HG03066 (cell line): ENCODE measurements around the gene COQ5.
A peak's percentile ranks its signal among the peaks of the same experiment; 100 is the strongest.
"Not testable (repeated sequence)": the region's sequence is repeated elsewhere in the genome, so short reads cannot be mapped to it uniquely, and the experiment has no call there.

Source experiments
- ATAC-seq: cut with Tn5 transposase; IDR thresholded peaks from one replicate; pipeline ENCODE4 v1.9.1; 2021; ENCODE audit warnings: low read depth; ENCODE audit not compliant: unreplicated experiment

Gene COQ5

DNA sequence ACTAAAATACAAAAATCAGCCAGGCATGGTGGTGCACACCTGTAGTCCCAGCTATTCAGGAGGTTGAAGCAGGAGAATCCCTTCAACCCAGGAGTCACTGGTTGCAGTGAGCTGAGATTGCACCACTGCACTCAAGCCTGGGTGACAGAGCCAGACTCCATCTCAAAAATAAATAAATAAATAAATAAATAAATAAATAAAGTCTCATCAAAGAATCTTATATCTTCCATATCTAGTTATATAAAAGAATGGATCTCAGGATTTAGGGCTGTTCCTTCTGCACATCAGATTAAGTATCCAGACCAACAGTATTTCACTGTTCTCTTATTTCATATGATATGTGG lies 1.4 kb upstream of the COQ5 start:
- not testable (repeated sequence) for ATAC-seq

DNA sequence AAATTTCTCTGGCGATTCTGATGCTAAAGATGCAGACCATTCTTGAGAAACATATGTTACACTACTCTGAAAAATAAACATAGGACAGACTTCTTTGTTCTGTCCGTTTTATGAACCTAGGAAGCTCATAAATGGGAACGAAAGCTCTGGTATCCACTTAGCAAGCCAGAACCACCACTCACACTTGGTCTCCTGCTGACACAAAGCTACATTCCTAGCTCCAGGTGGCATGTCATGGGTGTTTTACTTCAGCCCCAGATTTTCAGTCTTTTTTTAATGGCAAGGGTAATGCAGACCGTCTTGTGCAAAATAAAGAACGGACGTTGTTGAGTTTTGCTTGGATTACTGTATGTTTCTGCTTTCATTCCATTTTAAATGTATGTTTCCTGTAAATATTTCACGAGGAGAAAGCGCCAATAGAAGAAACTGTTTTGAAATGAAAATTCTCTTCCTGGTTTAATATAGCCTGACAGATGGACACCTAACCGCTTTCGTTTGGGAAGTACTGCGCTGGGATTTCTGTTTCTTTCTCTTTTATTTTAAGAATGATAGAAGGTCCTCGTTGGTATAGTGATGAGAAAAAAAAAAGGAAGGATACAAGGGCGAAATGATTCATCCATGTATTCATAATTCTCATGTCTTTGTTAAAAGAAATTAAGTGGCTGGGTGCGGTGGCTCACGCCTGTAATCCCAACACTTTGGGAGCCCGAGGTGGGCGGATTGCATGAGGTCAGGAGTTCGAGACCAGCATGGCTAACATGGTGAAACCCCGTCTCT lies 871 bp upstream of the COQ5 start:
- ATAC-seq, result no peak

DNA sequence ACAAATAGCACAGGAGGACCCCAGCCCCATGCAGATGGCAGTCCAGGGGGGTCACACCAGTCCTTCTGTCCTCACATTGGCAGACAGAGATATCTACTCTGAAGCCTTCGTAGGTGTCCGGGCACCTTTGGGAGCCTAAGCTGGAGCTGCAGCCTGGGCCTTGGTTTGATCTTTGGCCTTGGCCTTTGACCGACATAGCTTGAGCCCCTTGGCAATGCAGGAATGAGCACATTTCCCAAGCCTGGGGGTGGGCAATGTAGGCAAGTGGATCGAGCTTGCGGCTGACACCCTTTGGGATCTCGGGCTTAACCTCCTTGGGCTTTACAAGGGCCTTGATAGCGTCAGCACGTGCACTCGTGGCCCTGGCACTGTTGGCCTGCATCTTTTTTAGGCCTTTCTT lies 6.4 kb downstream of the COQ5 start:
- ATAC-seq, result no peak

DNA sequence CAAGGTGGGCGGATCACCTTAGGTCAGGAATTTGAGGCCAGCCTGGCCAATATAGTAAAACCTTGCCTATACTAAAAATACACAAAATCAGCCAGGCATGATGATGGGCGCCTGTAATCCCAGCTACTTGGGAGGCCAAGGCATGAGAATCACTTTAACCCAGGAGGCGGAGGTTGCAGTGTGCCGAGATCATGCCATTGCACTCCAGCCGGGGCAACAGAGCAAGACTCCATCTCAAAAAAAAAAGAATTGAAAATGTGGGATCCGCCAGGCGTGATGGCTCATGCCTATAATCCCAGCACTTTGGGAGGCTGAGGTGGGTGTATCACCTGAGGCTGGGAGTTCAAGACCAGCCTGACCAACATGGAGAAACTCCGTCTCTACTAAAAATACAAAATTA lies 9.6 kb downstream of the COQ5 start:
- ATAC-seq, result not testable (repeated sequence)

DNA sequence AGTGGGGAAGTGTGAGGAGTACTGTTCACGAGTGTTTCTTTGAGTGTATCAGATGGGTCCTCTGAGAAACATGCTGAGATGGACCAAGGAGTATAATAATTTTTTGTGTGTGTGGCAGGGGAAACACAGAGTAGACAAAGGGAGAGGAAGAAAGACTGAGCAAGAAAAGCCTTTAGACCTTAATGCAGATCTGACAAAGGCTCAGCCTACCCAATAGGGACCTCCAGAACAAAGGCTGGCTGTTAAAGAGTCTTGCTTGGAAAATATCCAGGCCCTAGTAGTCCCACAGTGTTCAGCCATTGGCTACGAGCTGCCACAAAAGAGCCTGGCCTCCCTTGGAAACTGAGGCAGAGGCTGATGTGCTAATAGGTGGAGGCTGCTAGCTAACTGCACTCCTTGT lies 13.5 kb downstream of the COQ5 start:
- ATAC-seq, result no peak

GRCh38 chr12:120514002-120514401 lies 15.0 kb downstream of the COQ5 start:
- no peak for ATAC-seq

GRCh38 chr12:120508537-120508936 lies 20.4 kb downstream of the COQ5 start:
- no peak for ATAC-seq

DNA sequence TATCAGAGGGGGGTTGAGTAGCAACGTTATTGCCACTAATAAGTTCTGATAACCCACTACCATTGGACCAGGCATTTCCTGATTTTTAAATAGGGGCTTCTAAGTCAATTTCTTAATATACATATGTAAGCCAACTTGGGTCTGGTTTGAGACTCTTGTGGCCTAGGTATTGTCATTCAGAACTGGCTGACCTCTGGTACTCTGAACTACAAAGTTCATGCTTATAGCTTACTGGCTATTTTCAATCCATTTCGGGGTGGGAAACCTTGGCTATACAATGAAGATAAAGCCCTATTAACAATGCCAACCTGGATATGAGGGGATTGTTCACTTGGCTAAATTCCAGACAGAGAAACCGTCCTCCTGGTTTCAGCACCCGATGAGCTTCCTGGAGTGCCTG lies 24.4 kb downstream of the COQ5 start:
- no peak for ATAC-seq

DNA sequence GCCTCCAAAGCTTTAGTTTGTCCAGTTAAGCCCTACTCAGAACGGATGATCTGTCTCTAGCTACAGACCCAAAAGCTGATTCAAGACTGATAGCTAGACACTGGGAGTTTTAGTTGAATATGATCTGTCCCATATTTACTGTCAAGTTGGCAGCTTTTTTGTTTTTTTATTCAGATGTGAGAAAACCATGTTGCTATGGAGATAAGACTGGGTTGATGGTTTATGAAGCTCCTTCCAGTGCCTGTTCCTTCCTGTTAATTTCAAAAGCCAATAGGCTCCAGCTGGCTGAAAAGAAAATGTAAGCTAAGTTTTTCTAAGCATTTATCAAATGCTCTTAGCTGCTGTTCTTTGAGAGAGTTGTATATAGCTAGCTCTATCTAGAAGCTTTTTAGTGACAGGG lies 28.4 kb downstream of the COQ5 start:
- no peak for ATAC-seq

DNA sequence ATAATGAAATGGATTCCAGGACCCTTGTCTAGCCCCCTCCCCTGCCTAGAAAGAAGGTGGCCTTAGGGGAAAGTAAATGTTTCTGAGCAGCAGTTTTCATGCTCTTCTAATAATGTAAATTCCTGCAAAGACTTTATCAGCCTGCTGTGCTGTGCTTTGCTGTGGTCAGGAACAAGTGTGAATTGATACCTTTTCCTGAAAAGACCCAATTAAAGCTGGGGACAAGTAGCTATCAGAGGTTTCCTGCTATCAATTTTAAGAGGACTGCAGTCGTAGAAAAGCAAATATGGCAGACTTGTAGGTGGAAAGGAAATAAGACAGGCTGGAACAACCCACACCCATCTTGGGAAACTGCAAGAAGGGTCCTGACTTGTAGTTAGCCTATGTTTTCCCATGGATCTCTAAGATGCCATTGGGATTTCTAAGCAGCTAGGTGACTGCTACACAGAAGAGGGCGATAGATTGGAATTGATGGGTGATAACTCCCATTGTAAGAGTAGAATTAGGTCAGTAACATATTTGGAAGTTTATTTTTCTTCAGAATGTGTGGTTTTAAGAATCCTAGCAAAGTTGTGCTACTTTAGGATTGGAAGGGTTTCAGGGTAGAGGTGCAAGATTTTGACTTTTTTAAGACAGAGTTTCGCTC lies 30.0 kb downstream of the COQ5 start:
- ATAC-seq, result no peak

DNA sequence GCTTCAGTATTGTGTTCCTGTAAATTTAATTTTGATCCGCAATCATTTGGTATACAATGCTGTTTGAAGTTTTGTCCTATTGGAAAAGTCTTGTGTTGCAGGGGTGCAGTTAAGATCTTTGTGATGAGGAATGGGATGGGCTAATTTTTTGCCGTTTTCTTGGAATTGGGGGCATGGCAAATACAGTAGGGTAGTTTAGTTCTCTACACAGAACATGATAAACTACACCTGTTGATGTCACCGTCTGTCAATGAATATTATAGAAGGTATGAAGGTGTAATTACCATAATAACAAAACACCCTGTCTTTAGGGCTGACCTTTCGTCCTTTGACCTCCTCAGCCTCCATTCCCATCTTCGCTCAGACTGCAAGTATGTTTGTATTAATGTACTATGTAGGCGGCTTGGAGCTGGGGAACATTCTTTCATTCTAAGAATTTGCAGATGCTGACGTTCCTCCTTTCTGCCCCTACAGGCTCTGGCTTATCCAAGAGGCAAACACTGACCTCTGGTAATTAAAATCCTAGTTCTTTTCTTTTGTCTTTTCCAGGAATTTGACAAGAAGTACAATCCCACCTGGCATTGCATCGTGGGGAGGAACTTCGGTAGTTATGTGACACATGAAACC lies 31.3 kb downstream of the COQ5 start:
- ATAC-seq, result no peak

DNA sequence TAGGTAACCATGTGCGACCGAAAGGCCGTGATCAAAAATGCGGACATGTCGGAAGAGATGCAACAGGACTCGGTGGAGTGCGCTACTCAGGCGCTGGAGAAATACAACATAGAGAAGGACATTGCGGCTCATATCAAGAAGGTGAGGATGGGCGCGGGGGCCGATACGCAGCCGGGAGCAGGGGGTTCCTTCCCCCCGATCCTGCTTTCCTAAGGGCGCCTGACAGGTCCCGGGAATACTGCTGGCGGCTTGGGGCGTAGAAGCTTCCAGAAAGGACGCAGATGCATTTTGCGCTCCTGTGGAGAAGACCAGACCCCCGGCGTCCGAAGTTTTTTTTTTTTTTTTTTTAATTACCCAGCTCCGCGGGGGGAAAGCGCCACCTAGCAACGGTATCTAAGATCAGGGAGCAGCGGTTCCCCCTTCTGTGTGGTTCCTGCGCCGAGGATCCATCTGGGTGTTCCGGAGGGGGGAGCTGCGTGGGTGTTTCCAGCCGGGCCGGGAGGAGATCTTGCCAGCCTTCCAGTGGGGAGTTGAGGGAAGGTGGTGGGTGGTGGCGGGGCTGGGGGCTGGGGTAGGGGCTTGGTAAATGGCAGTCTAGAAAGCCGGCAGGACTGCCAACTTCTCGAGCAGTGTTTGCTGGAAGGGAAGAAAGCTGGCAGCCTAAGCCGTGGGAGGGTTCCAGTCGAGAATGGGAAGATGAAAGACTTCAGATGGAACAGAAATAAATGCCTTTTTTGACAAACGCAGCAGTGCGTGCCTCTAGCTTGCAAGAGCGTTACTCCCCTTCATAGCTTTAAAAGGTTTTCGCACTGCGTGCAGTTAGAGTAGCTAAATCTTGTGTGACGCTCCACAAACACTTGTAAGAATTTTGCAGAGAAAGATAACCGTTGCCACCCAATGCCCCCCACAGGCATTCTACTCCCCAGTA lies 32.3 kb downstream of the COQ5 start:
- ATAC-seq, result no peak

GRCh38 chr12:120495731-120496412 lies 33.1 kb downstream of the COQ5 start, which contains the start of gene DYNLL1:
DYNLL1 (plus strand) TSS chr12:120496113; CDS start chr12:120496422, 309 bp downstream.
- peak; percentile 84 for ATAC-seq

DNA sequence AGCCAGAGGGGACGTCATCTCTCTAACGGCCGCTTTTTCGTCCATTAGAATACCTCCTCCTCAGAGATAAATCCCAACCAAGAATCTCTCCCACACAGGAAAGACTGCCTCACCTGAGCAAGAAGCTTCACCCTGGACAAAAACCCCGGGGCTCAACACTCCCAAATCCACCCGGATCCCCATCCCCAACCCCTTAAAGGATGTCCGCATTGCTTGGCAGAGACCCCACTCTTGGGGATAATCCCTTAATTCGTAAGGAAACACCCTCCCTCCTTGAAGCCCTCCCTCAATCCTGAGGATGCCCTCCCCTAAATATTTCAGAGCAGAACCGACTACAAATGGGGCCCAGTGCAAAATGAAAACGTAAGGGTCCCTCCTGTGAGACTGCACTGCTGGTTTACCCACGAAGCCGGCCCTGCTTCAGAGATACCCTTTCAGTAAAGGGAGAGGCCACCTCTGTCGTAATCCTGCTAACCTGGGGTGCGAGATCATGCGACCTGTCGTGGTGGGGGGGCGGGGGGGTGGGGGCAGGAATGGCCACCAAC lies 33.7 kb downstream of the COQ5 start:
- peak; percentile 3 for ATAC-seq

GRCh38 chr12:120490833-120491512 lies 38.0 kb downstream of the COQ5 start:
- ATAC-seq, result no peak

- ATAC-seq, result no peak
Observed at GRCh38 chr12:120490325-120490724, 38.6 kb downstream of the COQ5 start.

DNA sequence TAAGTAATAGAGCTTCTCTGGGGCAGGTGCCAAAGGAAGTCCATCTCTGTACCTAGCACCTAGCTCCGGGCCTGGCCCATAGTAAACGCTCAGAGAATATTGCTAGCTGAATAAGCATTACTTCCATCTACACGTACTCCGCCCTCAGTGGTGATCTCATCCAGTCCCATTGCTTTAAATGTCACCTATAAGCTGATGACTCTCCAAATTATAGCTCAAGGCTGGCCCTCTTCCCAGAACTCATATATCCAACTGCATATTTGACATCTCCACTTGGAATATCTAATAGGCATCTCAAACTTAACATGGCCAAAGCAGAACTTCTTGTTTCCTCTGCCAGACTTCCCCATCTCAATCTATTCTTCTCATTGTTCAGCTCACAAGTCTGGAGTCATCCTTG lies 39.9 kb downstream of the COQ5 start:
- no peak for ATAC-seq

GRCh38 chr12:120488057-120488640 lies 40.8 kb downstream of the COQ5 start:
- no peak for ATAC-seq

- not testable (repeated sequence) for ATAC-seq
Observed at GRCh38 chr12:120487552-120487951, 41.4 kb downstream of the COQ5 start.
